Measurements from ENCODE around the gene DNAH7.

DNA sequence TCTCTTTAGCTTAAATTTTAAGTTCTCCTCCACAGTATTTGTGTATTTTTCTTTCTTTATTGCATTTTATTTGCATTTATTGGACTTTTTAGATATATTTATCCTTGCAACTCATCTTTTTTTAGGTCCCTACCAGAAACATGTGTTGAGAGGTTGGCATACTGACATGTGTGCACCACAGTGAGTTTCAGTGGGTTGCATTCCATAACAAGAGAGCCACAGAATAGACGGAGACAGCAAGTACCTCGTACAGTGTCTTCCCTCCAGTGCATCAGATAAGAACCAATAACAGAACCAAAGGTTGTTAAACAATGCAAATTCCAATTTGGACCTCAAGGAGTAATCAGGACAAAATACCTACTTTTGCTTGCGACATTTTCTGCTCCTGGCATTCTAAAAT is 111.9 kb downstream of the DNAH7 start:
- TF ChIP-seq, protein P1, sequence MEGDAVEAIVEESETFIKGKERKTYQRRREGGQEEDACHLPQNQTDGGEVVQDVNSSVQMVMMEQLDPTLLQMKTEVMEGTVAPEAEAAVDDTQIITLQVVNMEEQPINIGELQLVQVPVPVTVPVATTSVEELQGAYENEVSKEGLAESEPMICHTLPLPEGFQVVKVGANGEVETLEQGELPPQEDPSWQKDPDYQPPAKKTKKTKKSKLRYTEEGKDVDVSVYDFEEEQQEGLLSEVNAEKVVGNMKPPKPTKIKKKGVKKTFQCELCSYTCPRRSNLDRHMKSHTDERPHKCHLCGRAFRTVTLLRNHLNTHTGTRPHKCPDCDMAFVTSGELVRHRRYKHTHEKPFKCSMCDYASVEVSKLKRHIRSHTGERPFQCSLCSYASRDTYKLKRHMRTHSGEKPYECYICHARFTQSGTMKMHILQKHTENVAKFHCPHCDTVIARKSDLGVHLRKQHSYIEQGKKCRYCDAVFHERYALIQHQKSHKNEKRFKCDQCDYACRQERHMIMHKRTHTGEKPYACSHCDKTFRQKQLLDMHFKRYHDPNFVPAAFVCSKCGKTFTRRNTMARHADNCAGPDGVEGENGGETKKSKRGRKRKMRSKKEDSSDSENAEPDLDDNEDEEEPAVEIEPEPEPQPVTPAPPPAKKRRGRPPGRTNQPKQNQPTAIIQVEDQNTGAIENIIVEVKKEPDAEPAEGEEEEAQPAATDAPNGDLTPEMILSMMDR (IDR thresholded peaks at IDR 0.05), result no peak
- TF ChIP-seq POLR2A (IDR thresholded peaks at IDR 0.05), result no peak
